ENCODE measurements around the gene PFKFB1. TPM values are rescaled to one million over a fixed set of nuclear protein-coding genes. Genes with fewer than 3 reads are reported as not detected.

Gene PFKFB1
- total RNA-seq = 0.45 TPM in 1 of 2 replicates, not detected in the other

DNA sequence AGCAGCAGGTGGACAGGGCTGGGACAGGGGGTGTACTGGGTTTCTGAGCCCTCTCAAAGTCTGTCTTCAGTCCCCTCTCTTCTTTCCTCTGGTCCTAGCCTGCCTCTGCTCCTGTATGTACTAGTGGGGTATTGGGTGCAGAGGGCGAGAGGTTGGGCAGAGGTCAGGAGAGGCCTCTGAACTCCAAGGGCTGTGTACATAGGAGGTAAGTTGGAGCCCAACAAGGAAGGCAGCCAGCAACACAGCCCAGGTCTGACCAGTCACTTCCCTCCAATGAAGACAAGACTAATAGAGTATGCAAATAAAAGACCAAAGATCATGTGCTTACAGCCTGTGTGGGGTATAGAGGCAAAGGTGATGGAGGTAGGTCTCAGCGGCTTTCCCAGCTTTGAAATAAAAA is at the start of gene PFKFB1:
PFKFB1 (minus strand) TSS at position 90 of the 400 bp plus-strand sequence. CDS start 181 bp downstream, outside the sequence.

DNA sequence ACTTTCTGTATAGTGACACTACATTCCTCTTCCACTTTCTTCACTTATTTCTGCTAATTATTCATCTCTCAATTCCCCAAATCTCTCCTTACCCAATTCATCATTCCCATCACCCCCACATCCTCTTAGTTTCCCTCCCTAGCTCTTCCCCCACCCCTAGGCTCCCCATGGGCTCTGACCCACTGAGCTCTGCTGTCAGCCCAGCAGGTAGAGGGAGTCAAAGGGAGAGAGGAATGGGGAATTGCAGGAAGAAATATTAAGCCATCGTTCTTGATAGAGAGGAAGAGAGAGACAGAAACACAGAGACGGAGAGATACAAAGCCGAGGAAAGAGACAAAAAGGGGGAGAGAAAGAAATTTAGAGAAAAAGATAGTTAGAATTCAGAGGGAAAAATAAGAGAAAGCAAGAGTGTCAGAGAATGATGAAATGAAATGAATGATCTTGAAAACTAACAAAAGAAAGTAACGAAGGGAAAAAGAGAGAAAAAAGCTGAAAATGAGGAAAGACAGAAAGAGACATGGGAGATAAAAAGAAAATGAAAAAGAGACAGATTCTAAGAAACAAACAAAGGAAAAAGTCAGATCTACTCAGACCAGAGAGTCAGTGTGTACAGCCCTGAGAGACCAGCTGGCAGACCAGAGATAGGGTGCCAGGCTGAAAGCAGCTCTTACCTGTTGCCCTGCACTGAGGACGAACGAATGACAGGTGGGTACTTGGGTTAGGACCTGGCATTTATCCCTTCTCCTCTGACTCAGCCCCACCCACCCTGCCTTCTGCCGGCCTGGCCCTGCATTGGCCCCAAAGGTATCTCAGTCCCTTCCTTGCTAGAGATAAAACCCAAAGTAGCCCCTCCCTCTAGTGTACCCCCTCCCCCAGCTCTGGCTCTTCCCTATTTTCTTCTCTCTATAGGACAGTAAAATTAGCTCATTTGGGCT is 36.5 kb upstream of the PFKFB1 start, which contains the start of gene ALAS2:
ALAS2 (minus strand) TSS at position 707 of the 935 bp plus-strand sequence. CDS start 4,977 bp downstream, outside the sequence.

DNA sequence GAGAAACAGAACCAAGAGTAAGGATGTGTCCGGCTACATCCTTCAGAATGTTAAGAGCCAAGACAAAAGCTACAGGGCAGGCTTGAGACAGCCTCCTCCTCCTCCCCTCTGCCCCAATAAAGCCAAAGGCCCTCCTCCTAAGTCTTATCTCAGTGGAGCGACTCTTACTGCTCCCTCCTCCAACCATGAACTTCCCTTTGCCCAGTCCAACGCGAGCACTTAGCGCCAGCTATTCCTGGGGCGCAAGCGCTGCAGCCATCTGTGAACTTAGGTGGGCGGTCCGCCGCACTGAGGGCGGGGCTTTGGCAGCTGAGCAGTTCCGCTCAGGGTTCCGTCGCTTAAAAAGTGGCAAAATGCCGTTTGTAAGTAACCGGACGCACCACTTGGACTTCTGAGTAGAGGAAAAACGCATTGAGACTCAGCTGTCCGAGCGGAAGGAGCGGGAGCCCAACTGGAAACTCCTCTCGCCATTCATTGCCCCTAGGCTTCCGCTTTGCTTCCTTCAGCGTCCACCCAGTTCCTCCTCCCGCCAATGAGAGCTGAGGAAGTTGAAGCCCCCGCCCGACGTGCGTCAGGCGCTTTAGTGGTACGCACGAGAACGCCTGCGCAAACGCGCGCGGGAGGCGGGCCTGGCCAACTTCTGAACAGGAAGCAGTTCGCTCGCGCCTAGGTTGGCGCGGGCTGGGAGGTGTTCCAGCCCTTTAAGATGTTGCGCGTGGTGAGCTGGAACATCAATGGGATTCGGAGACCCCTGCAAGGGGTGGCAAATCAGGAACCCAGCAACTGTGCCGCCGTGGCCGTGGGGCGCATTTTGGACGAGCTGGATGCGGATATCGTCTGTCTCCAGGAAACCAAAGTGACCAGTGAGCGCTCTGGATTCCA is 6.0 kb upstream of the PFKFB1 start, which contains the start of gene APEX2:
APEX2 (plus strand) TSS at position 647 of the 882 bp plus-strand sequence; CDS start at position 707, 60 bp downstream.

DNA sequence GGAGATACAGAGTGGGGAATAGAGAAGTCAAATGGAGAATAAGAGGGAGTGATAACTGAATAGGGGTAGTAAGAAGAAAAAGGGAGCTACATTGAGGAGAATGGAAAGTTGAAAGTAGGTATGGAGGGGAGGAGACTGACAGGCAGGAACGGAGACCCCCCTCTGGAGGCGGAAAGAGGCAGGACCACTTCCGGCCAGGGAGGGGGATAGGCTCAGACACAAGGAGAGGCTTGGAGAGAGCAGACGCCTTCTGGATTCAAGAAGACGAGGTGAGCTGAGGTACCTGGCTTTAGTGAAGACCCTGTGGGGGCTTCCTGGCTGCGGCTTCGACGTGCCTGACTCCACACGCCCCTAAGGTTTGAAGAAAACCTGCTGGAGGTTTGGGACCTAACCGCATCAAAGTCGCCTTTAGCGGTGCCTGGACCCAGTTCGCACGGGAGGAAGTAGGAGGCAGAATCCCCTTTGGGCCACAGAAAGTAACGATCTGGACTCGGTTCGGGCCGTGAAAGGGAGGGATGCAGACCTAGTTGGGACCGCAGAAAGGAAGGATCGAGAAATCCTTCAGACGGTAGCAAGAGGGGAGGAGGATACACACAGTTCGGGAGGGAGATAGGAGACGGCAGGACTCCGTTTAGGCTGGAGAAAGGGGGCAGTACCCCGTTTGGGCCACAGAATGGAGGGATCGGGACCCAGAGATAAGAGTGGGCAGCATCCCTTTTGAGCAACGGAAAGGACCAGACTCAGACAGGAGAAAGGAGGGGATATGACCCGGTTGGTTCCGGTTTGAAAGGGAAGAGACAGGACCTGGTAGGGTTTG is 73.2 kb downstream of the PFKFB1 start, which contains the start of gene TRO:
TRO (plus strand) TSS at position 215 of the 817 bp plus-strand sequence. CDS start 1,423 bp downstream, outside the sequence.

Other genes with a start within 250 kb of the PFKFB1 start
- gene ITIH6, start 195.9 kb downstream of the PFKFB1 start, total RNA-seq = not detected in 2 replicates
- 215 and 219 TPM in 2 replicates for gene MAGED2, start 186.4 kb downstream of the PFKFB1 start, total RNA-seq
- gene TRO, start 73.4 kb downstream of the PFKFB1 start, total RNA-seq = 19.5 and 20.8 TPM in 2 replicates
- 15.5 and 15.8 TPM in 2 replicates for gene APEX2, start 6.2 kb upstream of the PFKFB1 start, total RNA-seq
- gene ALAS2, start 36.8 kb upstream of the PFKFB1 start, total RNA-seq = not detected in 2 replicates
- not detected in 2 replicates for gene PAGE2B, start 80.8 kb upstream of the PFKFB1 start, total RNA-seq
- not detected in 2 replicates for gene PAGE2, start 94.8 kb upstream of the PFKFB1 start, total RNA-seq
- not detected in 2 replicates for gene PAGE5, start 226.2 kb upstream of the PFKFB1 start, total RNA-seq

Data from bronchus fibroblast of lung (primary cell).